HG02870 (cell line): Measurements from ENCODE around the gene DMAC2.
"Not testable (repeated sequence)": the region's sequence is repeated elsewhere in the genome, so short reads cannot be mapped to it uniquely, and the experiment has no call there.

ENCODE experiments used
- ATAC-seq: cut with Tn5 transposase; IDR thresholded peaks from one replicate; pipeline ENCODE4 v1.9.1; 2021; ENCODE audit warnings: mild to moderate bottlenecking, moderate library complexity; ENCODE audit not compliant: unreplicated experiment

Gene DMAC2

GRCh38 chr19:41402010-41402409 is 37.7 kb downstream of the DMAC2 start:
- ATAC-seq: no peak

GRCh38 chr19:41401483-41401882 is 38.2 kb downstream of the DMAC2 start:
- no peak for ATAC-seq

DNA sequence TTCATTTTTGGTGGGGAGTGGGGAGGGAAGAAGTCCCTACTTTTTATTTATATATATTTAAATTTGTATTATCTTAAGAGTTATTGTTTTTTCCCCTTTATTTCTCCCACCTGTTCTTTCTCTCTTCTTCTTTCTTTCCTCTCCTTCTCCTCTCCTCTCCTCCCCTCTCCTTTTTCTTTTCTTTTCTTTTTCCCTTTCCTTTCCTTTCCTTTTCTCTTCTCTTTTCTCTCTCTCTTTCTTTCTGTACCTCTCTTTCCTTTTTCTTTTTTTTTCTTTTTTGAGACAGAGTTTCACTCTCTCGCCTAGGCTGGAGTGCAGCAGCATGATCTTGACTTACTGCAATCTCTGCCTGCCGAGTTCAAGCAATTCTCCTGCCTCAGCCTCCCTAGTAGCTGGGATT is 40.2 kb downstream of the DMAC2 start:
- no peak for ATAC-seq

- ATAC-seq: no peak
Observed at GRCh38 chr19:41399091-41399490, 40.6 kb downstream of the DMAC2 start.

GRCh38 chr19:41398598-41398997 is 41.1 kb downstream of the DMAC2 start:
- no peak for ATAC-seq

GRCh38 chr19:41398050-41398418 is 41.7 kb downstream of the DMAC2 start:
- no peak for ATAC-seq

DNA sequence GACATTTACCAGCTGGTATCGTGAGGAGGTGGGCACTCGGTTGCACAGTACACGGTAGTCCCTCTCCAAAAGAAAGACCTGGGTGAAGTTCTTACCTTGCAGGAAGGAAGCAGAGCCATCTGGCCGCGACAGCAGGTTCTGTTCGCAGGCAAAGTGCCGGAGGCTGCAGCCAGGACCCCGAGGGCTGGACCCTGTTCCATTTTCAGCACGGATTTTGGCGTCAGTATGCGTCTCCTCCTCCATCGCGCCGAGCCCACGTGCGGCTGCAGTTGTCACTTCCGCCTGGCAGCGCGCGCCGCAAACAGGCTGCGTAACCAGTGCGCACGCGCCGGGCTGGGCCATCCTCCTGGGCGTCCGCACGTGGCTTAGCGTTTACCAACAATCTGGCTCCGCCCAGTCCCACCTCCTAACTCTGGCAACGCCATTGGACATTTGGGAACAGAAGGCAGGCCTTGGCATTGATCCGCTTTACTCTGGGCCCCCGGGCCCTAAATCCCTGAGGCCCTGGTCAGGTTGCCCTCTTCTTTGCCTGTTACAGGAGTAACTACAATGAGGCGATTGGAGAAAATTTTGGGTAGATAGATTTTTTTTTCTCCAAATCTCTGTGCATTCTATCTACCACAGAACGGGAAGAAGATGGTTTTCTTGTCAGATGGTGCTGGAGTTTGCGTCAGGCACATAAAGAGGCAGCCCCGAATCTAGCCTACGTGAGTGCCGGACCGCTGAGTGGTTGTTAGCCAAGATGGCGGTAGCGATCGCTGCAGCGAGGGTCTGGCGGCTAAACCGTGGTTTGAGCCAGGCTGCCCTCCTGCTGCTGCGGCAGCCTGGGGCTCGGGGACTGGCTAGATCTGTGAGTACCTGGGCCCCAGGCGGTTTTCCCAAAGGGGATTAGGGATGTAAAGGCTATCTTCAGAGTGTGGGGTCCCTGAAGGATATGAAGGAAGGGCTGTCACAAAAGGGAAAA is 42.3 kb downstream of the DMAC2 start, which contains the start of the genes BCKDHA and EXOSC5:
Gene BCKDHA (plus strand): TSS at position 733 of the 964 bp plus-strand sequence. CDS start 10 bp downstream, at position 743.
Gene EXOSC5 (minus strand): TSS at position 274 of the 964 bp plus-strand sequence. CDS start 31 bp downstream, at position 243.
- ATAC-seq: peak; percentile 93

- ATAC-seq: no peak
Observed at GRCh38 chr19:41395355-41395754, 44.4 kb downstream of the DMAC2 start.

- no peak for ATAC-seq
Observed at GRCh38 chr19:41392775-41393174, 46.9 kb downstream of the DMAC2 start.

DNA sequence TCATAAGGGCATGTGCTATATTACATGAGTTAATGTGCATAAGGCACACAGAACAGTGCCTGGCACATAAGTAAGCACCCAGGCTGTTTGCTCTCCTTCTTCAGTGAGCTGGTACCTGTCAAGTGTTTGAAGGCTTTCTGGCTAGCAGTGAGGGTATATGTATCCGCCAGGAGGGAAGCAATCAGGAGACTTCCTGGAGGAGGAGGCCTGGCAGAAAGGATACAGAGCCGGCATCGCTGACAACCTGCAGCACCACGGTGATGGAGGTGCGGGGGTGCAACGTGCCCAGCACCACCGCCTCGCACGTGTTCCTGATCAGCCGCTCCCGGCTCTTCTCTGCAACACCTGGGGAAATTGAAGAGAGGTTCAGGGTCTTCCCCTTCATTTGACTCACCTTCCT is 48.1 kb downstream of the DMAC2 start:
- ATAC-seq: no peak

DNA sequence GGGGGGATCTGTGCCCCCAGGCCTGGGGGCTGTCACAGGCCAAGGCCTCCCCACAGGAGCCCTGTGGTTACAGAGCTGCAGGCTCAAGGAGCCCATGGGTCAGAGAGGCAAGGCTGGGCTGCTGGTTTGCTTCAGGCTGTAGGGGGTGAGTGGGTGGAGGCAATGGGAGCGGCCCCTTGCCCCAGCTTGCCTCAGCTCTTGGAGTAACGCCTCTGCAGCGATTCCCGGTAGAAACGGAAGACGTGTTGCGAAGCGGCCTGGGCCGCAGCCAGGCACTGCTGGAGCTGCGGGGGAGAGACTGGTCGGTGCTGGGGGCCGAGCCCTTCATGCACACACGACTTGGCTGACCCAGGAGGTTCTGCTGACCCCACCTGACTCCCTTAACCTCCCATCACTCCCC is 53.3 kb downstream of the DMAC2 start:
- no peak for ATAC-seq

- ATAC-seq: no peak
Observed at GRCh38 chr19:41384351-41384750, 55.4 kb downstream of the DMAC2 start.

GRCh38 chr19:41381536-41381935 is 58.2 kb downstream of the DMAC2 start:
- ATAC-seq: not testable (repeated sequence)
